GM04503 (cell line): ENCODE data around the gene BCL7C.
"Not testable (repeated sequence)": the region's sequence is repeated elsewhere in the genome, so short reads cannot be mapped to it uniquely, and the experiment has no call there.

ENCODE experiments used
- DNase-seq: peaks from one replicate; pipeline ENCODE4 v3.0.0-alpha.2; 2012; ENCODE audit warnings: low read depth

Gene BCL7C

GRCh38 chr16:30860729-30861128 is 33.1 kb downstream of the BCL7C start:
- not testable (repeated sequence) for DNase-seq

GRCh38 chr16:30858829-30859423 is 35.0 kb downstream of the BCL7C start:
- DNase-seq: no peak

- no peak for DNase-seq
These were observed 35.8 kb downstream of the BCL7C start for GRCh38 chr16:30858111-30858495.

GRCh38 chr16:30853758-30854157 is 40.1 kb downstream of the BCL7C start:
- no peak for DNase-seq

GRCh38 chr16:30850246-30850645 is 43.6 kb downstream of the BCL7C start:
- no peak for DNase-seq

GRCh38 chr16:30846649-30847402 is 47.1 kb downstream of the BCL7C start:
- no peak for DNase-seq

GRCh38 chr16:30844671-30845449 is 49.0 kb downstream of the BCL7C start:
- peak; percentile 37 for DNase-seq

GRCh38 chr16:30844346-30844670 is 49.6 kb downstream of the BCL7C start:
- no peak for DNase-seq

GRCh38 chr16:30843501-30843900 is 50.4 kb downstream of the BCL7C start:
- DNase-seq: no peak

- DNase-seq: no peak
These were observed 50.9 kb downstream of the BCL7C start for GRCh38 chr16:30842971-30843370.

- no peak for DNase-seq
These were observed 52.5 kb downstream of the BCL7C start for GRCh38 chr16:30841332-30841731.

- no peak for DNase-seq
These were observed 53.3 kb downstream of the BCL7C start for GRCh38 chr16:30840611-30841010.

GRCh38 chr16:30839523-30840227 is 54.2 kb downstream of the BCL7C start:
- DNase-seq: no peak

GRCh38 chr16:30838876-30839471 is 54.9 kb downstream of the BCL7C start:
- no peak for DNase-seq

- no peak for DNase-seq
These were observed 56.0 kb downstream of the BCL7C start for GRCh38 chr16:30837904-30838303.
